Neural crest cell (in vitro differentiated cells): ENCODE measurements around the gene TMEM50A. TPM values are rescaled to one million over a fixed set of nuclear protein-coding genes. Genes with fewer than 3 reads are reported as not detected.
"Not testable (repeated sequence)": the region's sequence is repeated elsewhere in the genome, so short reads cannot be mapped to it uniquely, and the experiment has no call there.

Source experiments
- DNase-seq: peaks from one replicate; pipeline ENCODE4 v3.0.0; 2021; ENCODE audit warnings: low read depth, mixed read lengths, low spot score
- H3K27ac Mint-ChIP-seq: one replicate; pipeline ENCODE4 v1.8.0; 2021; ENCODE audit warnings: mild to moderate bottlenecking, mixed read lengths; ENCODE audit not compliant: unreplicated experiment
- H3K27me3 Mint-ChIP-seq: 2 replicates; pipeline ENCODE4 v1.8.0; 2021; ENCODE audit warnings: low read depth, mild to moderate bottlenecking, mixed read lengths
- H3K36me3 Mint-ChIP-seq: 2 replicates; pipeline ENCODE4 v1.8.0; 2021; ENCODE audit warnings: low read depth, mild to moderate bottlenecking, mixed read lengths
- H3K4me1 Mint-ChIP-seq: 2 replicates; pipeline ENCODE4 v1.8.0; 2021; ENCODE audit warnings: mixed read lengths
- H3K4me3 Mint-ChIP-seq: one replicate; pipeline ENCODE4 v1.8.0; 2021; ENCODE audit warnings: mild to moderate bottlenecking, mixed read lengths
- H3K9me3 Mint-ChIP-seq: 2 replicates; pipeline ENCODE4 v1.8.0; 2021; ENCODE audit warnings: mixed read lengths
- CTCF ChIP-seq: fragments of 200-600 bp; sonication (generic); conservative IDR thresholded peaks from 2 replicates; pipeline ENCODE4 v1.5.0; 2021; ENCODE audit warnings: antibody characterized with exemption, mild to moderate bottlenecking
- total RNA-seq: library from RNA; stranded (reverse); gene quantifications from 2 replicates; pipeline ENCODE4 v1.2.1, GENCODE V29; 2021

The TMEM50A gene
- total RNA-seq, 1 donor from 2014 or later: 69.2 TPM

DNA sequence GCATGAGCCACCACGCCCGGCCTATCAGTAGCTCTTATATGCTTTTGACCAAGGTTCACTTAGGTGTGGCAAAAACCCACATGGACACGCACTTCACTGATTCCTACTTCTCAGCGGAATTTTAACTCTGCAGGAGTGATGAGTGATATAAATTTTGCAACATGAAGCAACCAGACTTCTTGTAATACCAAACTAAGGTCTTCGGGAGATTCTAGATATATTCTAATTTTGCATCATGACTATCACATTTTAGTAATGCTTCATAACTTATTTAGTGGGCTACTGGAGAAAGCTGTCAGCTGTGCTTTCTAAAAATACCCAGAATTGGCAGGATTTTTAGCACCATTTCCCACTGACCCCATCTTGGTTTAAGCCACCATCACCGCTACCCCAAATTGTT lies 54.7 kb downstream of the TMEM50A start:
- DNase-seq: no peak
- no peaks in the 10 kb centered on the region for H3K36me3 Mint-ChIP-seq
- H3K4me1 Mint-ChIP-seq: no peaks in the 10 kb centered on the region
- no peaks in the 10 kb centered on the region for H3K9me3 Mint-ChIP-seq
- TF ChIP-seq CTCF: no peak
- peaks cover 5% of the 10 kb centered on the region for H3K27me3 Mint-ChIP-seq
- no peak overlapping the region for H3K4me3 Mint-ChIP-seq
- H3K27ac Mint-ChIP-seq: no peak overlapping the region

- H3K27ac Mint-ChIP-seq: peak overlapping the region; percentile 39
- H3K27me3 Mint-ChIP-seq: peaks cover 21% of the 10 kb centered on the region
- H3K4me1 Mint-ChIP-seq, H3K36me3 Mint-ChIP-seq, H3K4me3 Mint-ChIP-seq, DNase-seq, H3K9me3 Mint-ChIP-seq: not testable (repeated sequence)
These were observed 59.4 kb downstream of the TMEM50A start for GRCh38 chr1:25397549-25397948.

- not testable (repeated sequence) for H3K27ac Mint-ChIP-seq, H3K4me3 Mint-ChIP-seq, DNase-seq, H3K4me1 Mint-ChIP-seq, H3K9me3 Mint-ChIP-seq, H3K36me3 Mint-ChIP-seq
- H3K27me3 Mint-ChIP-seq: peaks cover 26% of the 10 kb centered on the region
These were observed 59.9 kb downstream of the TMEM50A start for GRCh38 chr1:25398079-25398478.

DNA sequence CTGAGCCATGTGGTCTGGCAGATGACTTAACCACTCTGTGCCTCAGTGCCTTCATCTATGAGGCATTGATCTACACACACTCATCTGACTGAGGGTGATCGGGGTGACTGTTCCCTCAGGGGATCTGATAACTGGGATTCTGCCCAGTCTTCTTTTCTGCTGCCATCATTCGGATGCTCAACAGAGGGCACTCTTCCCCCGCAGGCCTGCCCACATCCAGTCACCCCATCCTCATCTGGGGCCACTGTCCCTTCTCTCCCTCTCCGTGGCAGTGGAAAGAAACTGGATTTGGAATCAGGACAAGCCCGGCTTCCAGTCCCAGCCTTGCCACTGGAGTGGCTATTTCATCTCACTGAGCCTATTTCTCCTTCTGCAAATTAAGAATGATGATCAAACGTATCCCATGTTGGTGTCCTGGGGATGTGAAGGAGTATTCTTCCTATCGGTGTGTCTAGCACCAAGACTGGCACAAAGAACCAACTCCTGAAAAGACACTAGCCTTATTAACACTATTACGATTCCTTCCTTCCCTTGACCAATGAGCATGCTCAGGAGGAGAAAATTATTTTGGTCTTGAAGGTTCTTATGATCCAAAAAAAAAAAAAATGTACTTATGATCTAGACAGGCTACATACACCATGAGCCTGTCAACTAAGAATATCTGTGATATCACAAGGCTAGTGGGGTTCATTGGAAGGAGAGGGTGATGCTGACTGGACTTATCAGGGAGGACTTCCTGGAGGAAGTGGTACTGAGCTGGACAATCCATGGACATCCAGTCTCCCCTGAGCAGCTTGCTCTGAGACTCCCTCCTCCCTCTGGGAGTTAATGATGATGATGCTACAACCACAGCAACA lies 65.0 kb downstream of the TMEM50A start:
- TF ChIP-seq CTCF: peak; percentile 48
- H3K4me1 Mint-ChIP-seq, H3K36me3 Mint-ChIP-seq, H3K27ac Mint-ChIP-seq, H3K9me3 Mint-ChIP-seq, H3K4me3 Mint-ChIP-seq, DNase-seq: not testable (repeated sequence)
- H3K27me3 Mint-ChIP-seq: peaks cover 28% of the 10 kb centered on the region

GRCh38 chr1:25405731-25406305 lies 67.7 kb downstream of the TMEM50A start:
- peaks cover 19% of the 10 kb centered on the region for H3K27me3 Mint-ChIP-seq
- not testable (repeated sequence) for H3K4me1 Mint-ChIP-seq, H3K9me3 Mint-ChIP-seq, DNase-seq, H3K36me3 Mint-ChIP-seq, H3K27ac Mint-ChIP-seq, H3K4me3 Mint-ChIP-seq

GRCh38 chr1:25409641-25410427 lies 71.7 kb downstream of the TMEM50A start:
- not testable (repeated sequence) for H3K27me3 Mint-ChIP-seq, H3K27ac Mint-ChIP-seq, H3K4me1 Mint-ChIP-seq

More at GRCh38 chr1:25409641-25410427, 71.7 kb downstream of the TMEM50A start:
- not testable (repeated sequence) for DNase-seq, H3K9me3 Mint-ChIP-seq, H3K36me3 Mint-ChIP-seq, H3K4me3 Mint-ChIP-seq

Other genes with a start within 250 kb of the TMEM50A start
- 26.3 and 26.5 TPM in 2 replicates for gene SYF2, start 105.8 kb upstream of the TMEM50A start, total RNA-seq
- gene RSRP1, start 90.9 kb upstream of the TMEM50A start, total RNA-seq: 60.4 and 74.2 TPM in 2 replicates
- 0.07 TPM in 1 of 2 replicates, not detected in the other for gene RHD, start 65.8 kb upstream of the TMEM50A start, total RNA-seq
- 0.82 TPM in 1 of 2 replicates, not detected in the other for gene RHCE, start 82.5 kb downstream of the TMEM50A start, total RNA-seq
- 25.4 and 27.4 TPM in 2 replicates for gene MACO1, start 92.6 kb downstream of the TMEM50A start, total RNA-seq
- gene LDLRAP1, start 205.3 kb downstream of the TMEM50A start, total RNA-seq: 18.8 and 20.7 TPM in 2 replicates